ENCODE measurements around the gene GATAD2A.

GATAD2A gene

DNA sequence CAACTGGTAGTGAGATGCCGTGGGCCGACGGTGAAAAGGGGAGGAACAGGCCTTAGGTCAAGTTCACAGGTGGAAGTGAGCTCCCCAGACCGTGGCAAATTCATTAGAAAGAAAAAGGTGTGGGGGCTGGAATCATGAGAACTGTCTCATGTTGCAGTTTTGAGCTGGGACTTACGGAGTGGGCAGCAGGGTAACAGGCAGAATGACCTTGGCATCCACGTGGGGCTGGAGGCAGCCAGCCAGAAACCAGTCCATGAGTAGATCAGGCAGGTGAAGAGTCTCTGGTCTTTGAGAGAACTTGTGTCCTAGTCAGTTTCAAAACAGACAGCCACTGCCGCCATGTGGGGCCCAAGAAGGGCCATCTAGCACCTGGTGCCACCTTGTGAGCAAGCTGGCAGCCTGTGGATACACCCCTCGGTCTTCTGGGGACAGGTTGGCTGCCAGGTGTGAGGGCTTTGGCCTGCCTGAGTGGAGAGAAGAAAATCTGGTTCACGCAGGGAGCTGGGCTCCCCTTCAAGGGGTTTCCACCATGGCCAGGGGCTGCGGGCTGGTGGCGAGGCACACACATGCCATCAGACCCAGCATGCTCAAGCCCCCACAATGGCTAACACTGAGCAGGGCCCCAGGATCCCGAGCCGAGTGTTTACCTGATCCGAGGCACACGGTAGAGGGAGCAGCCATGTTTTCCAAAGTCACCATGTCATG is 86.0 kb downstream of the GATAD2A start:
- DNase-seq, result no peak

DNA sequence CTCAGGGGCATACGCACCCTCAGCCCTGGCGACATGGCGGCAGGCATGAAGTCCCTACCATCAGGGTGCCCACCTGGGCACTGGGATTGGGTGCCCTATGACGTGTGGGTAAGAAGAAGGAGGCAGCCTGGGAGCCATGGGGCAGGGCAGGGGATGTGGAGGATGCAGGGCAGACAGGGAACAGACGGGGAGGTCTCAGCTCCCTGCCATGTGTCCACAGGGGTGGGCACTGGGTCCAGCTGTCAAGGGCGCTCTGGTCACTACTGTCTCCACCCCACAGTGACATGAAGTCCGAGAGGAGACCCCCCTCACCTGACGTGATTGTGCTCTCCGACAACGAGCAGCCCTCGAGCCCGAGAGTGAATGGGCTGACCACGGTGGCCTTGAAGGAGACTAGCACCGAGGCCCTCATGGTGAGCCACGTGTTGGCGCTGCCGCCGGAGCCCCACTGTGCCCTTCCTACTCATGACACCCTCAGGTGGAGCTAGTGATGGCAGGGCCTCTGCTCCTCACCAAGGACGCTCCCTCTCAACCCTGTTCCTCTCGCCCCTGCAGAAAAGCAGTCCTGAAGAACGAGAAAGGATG is 86.6 kb downstream of the GATAD2A start:
- DNase-seq, result no peak

DNA sequence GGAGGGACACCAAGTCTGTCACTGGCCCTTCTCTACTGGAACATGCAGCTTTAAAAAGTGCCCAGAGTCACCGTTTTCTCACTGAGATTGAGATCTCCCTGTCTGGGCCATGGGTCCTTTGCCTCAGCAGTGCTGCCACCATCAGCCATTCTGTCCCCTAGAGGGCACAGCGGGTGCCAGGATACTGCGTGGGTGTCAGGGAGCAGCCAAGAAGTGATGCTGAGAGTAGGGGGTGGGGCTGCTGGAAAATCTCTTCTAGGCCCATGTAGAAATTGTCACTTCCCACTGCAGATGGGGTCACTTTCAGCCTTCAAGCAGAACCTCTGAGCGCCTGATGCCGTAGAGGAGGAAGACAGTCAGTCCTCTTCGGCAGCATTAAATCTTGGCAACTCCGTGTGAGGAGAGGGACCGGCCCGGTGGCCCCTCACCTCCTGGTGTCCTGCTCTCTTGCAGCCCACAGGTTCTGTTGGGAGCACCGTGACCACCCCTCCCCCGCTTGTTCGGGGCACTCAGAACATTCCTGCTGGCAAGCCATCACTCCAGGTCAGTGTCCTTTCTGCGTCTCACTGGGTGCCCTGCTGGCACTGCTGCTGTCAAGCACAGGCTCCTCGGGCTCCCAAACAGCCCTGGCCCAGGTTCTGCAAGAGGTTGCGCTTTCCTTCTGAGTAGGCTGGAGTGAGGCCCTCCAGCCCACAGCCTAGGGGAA is 88.5 kb downstream of the GATAD2A start:
- no peak for DNase-seq

DNA sequence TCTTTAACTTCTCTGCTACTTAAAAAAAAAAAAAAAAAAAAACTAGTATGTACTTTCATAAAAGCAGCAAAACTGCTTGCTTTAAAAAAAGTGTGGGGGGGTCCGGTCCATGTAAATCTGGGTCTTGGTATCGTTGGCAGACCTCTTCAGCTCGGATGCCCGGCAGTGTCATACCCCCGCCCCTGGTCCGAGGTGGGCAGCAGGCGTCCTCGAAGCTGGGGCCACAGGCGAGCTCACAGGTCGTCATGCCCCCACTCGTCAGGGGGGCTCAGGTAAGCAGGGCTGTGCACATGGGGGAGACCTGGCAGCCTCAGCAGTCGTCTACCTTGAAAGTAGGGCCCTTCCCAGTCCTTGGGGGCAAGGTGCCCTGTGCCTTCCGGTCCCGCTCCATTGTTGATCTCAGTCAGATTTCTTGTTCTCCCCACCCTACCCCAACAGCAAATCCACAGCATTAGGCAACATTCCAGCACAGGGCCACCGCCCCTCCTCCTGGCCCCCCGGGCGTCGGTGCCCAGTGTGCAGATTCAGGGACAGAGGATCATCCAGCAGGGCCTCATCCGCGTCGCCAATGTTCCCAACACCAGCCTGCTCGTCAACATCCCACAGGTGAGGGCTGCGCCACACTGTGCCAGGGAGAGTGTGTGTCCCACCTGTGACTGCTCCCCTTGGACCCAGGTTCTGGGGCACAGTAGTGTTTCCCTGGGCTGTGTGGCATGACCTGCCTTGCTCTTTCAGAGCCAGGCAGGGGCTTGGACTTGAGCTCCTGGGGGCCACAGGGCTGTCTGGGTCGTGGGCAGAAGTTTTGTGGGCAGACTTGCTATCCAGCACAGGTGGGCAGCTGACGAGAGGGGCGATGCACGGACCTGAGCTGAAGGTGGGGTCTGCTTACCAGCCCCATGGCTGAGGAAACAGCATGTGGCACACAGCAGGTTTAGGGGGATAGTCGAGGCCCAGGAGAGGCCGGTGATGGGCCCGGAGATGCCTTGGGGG is 90.4 kb downstream of the GATAD2A start:
- DNase-seq, result no peak

DNA sequence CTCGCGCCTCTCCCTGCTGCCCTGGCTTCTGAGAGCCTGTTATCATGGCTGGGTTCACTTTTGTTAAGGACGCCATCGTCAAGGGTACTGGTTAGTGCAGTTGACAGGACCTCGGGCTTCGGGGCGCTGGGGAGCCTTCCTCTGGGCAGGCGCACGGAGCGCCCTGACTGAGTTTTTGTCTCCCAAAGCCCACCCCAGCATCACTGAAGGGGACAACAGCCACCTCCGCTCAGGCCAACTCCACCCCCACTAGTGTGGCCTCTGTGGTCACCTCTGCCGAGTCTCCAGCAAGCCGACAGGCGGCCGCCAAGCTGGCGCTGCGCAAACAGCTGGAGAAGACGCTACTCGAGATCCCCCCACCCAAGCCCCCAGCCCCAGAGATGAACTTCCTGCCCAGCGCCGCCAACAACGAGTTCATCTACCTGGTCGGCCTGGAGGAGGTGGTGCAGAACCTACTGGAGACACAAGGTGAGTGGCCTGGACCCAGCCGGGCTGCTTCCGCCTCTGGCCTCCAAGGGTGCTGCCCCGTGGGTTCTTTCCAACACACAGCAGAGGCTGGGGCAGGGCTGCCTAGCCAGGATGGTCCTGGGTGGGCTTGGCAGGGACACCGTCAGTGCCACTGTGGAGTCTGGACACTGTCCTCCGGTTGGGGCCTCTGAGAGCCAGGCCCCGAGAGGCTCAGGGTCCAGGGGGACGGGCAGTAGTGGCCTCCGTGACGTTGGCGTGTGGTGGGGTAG is 92.9 kb downstream of the GATAD2A start:
- no peak for DNase-seq

DNA sequence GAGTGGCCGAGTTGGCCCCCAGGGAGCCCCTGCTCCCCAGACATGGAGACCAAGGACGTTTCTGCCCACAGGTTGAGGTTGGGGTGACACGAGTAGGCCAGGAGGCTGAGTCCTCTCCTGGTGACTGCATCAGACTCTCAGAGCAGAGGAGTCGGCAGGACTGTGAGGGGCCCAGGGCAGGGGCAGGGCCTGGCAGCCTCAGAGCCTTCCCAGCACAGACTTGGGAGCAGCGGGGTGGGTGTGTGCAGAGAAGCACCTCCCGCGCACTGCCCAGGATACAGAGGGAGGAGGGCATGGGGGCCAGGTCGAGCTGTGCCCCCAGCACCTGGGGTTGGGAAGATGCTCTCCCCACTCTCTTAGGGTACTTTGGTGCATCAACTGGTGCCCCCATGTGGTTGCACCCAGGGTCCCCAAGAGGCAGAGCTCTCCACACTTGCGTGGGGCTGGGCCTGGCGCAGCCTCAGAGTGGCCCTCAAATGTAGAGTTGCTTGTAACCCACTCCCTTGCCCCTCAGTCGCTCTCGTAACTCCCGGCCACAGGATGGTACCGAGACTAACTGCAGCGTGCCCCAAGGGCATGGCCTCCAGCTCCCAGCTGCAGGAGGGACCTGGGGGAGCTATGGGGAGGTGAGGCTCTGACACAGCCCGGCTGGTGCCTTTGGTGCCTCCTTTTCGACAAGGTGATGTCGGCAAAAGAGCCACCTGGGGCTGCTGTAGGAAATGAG is 94.0 kb downstream of the GATAD2A start:
- no peak for DNase-seq

DNA sequence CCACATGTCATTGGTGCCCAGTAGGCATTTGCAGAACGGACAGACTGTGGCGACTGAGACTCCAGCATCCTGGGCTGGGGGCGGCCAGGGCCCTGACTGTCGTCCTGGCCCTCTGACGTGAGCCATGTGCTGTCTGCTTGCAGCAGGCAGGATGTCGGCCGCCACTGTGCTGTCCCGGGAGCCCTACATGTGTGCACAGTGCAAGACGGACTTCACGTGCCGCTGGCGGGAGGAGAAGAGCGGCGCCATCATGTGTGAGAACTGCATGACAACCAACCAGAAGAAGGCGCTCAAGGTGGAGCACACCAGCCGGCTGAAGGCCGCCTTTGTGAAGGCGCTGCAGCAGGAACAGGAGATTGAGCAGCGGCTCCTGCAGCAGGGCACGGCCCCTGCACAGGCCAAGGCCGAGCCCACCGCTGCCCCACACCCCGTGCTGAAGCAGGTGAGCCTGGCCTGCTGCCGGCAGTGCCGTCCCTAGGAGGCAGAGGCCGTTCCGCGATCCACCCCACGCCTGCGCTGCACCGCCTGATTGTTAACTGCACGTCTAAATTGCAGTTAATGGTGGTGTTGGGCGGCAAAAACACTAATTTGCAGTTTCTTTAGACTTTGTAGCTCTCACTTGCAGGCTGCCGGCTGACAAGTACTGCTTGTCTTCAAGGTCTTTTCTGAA is 95.6 kb downstream of the GATAD2A start:
- DNase-seq, result no peak

DNA sequence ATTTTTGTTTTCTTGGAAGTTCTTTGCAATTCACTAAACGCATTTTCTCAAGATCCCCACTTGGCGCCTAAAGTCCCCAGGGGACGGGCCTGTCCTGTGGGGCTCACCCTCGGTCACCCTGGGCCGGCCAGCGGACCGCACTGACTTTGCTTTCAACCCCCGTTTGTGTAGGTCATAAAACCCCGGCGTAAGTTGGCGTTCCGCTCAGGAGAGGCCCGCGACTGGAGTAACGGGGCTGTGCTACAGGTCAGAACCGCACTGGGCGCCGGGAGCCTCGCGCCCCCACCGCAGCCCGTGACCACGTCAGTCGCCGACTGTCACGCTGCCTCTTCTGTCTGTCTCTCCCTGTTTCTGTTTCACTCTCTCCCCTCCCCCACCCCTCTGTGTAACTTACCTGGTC is 96.3 kb downstream of the GATAD2A start:
- no peak for DNase-seq

DNA sequence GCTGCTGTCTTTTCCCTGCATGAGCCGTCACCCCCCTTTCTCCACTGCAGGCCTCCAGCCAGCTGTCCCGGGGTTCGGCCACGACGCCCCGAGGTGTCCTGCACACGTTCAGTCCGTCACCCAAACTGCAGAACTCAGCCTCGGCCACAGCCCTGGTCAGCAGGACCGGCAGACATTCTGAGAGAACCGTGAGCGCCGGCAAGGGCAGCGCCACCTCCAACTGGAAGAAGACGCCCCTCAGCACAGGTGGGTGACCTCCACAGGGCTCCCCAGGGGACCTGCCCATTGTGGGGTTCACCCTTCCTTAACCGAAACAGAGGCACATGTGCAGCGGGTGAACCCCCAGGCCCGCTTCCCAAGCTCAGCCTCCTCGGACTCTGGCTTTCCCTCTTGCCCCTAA is 96.8 kb downstream of the GATAD2A start:
- no peak for DNase-seq

DNA sequence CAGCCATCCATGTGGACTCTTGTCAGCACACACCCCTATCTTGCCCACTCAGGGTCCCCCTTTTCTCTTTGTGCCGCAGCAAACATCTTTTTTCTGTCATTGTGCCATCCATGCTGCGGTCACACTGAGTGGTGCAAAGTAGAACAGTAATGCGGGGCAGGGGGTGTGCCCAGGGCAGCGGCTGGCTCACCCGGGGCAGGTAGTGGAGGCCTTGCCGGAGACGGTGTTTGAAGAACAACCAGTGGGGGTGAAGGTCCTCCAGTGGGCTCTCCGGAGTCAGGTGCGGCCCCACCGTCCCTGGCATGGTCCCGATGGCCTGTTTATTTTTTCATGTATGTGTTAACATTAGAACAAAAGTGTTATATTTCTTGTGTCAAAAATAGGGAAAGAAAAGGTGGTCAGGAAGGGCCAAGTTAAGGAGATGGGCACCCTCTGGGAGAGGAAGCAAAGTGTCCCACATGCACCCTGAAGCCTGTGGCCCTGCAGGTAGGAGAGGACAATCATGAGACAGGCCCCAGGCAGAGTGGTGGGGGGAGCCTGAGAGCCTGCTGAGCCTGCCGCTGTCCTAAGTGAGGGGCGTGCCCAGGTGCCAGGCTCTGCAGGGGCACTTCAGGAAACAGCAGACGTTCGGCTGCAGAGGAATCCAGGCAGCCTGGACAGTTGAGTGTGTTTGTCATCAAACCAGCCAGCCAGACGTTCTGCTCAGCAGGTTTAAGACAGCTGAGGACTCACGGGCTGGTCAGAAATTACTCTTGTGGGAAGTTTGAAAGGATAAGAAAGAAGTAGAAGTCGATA is 97.5 kb downstream of the GATAD2A start:
- DNase-seq, result no peak

DNA sequence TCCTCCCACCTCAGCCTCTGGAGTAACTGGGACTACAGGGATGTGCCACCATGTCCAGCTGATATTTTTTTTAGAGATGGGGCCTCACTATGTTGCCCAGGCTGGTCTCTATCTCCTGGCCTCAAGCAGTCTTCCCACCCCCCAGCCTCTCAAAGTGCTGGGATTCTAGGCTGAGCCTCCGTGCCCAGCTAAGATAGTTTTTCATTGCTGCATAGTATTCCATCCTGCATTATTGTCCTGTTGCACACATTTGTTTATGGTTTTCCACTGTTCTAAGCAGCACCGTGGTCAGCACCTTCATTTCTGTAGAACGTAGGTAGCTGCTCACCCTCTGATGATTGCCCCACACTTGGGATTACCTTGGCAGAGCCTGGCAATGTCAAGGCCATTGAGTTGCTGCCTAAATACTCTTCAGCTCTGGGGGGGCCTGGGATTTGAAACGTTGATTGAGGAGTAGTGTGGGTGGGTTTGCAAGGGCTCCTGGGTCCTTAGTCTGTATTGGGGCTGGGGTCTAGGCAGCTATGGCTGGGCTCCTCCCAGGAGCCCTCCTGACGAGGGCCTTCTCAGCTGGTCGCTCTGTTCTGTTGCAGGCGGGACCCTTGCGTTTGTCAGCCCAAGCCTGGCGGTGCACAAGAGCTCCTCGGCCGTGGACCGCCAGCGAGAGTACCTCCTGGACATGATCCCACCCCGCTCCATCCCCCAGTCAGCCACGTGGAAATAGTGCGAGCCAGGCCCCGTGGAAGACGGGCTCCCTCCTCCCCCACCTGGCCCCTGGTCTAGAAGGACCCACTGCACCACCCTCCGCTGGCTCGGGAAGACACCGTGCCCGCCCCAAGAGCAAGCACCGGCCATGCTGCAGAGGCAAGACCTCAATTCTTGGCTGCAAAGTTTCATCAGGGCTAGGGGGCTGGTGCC is 99.5 kb downstream of the GATAD2A start:
- DNase-seq, result no peak

DNA sequence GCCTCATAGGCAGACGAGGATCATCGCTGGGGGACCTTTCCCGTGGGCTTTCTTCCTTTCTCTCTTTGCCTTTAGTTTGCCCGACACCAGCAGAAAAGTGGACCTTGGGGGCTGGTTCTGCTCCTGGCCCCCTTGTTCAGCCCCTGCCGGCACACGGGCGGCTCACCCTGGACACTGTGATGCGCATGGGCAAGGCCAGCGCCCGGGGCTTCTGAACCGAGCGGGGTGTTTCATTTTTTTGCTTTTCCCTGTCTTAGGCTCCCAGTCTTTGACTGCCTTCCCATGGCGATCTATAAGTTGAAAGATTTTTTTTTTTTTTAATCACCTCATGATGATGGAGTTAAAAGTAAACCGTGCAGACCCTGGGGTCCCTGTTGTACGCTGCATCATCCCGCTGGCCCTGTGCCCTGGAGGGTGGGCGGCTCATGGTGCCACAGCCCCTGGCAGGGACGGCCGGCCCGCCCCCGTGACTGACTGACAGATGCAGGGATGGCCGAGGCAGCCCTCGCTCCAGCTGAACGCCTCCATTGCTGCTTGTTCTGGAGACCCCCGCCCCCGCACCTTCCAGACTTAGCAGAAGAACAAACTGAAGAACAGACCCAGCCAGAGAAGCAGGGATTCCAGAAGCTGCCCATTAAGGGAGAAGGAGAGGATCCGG is 100.3 kb downstream of the GATAD2A start:
- DNase-seq, result no peak

DNA sequence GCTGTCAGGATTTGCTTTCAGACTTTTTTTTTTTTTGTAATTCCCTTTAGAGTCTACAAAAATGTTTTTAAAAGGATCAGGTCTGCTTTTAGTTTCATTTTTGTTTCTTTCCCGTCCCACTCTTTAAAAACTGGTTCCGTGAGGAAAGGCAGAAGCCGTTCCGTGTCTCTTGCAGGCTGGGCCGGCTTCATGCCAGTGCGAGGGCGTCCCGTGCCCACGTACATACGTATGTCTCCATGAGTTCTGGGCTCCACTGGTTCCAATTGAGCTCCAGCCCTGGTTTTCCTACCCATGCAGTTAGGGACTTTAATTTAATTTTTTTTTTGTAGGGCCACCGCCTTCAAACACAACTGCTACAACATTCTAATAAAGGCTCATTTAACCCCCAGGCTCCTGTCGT is 101.1 kb downstream of the GATAD2A start:
- no peak for DNase-seq

DNA sequence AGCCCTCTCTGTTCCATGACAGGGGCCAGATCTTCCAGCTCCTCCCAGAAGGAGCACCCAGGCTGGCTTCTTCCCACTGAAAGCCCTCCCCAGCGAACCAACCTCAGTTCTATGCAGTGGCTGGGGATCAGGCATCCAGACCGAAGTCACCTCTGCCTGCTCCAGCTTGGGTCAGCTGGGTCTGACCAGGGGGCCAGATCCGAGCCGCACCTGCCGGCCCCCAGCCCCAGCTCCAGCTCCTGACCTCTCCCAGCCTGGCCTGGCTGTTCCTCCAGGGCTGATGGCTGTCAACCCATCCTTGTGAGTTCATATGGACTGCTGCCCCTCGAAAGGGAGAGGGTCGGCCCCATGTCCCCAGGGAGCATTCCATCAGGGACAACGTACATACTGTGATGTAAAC is 101.9 kb downstream of the GATAD2A start:
- DNase-seq, result no peak

DNA sequence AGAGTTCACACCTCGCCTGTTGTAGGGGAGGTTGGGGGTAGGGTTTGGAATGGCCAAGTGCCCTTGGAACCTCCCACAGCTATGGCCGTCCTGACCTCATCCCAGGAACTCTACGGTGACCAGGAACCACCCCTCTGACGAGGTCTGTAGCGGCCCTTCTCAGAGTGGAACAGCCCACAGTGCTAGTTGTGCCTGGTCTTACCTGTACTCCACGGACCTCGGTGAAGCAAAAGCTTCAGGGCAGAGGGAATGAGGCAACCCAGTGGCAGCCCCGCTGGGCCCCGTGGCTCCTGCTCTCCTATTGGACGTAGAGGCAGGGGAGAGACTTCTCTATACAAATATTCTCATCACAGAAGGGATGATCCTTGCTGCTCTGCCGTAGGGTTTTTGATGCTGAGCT is 102.7 kb downstream of the GATAD2A start:
- no peak for DNase-seq

DNA sequence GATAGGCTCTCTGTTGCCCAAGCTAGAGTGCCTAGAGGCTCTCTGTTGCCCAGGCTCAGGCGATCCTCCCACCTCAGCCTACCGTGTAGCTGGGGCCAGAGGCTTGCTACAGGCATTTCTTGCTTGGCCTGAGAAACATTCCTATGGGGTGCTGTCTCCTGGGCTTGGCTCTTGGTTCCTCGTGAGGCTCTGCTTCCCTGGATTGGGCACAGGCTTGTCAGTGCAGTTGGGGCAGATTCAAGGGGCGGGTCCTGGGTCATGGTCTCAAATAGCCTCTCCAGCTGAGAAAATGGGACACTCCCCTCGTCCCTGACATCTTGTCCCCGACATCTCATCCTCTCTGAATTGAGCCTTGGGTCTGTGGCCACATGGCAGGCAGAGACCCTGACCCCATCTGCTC is 105.0 kb downstream of the GATAD2A start:
- no peak for DNase-seq

DNA sequence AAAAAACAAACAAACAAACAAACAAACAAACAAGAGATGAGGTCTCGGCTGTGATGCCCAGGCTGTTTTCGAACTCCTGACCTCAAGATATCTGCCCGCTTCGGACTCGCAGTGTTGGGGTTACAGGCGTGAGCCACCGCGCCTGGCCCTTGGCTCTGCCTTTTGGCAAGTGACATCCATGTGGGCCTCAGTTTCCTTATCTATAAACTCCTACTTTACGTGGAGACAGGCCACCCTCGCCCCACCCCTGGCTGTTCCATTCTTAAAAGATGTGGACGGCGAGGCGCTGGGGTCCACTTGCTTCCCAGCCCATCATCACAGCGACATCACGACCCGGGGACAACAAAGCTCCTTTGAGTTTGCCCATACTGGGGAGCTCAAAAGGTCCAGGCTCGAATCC is 108.2 kb downstream of the GATAD2A start:
- no peak for DNase-seq

DNA sequence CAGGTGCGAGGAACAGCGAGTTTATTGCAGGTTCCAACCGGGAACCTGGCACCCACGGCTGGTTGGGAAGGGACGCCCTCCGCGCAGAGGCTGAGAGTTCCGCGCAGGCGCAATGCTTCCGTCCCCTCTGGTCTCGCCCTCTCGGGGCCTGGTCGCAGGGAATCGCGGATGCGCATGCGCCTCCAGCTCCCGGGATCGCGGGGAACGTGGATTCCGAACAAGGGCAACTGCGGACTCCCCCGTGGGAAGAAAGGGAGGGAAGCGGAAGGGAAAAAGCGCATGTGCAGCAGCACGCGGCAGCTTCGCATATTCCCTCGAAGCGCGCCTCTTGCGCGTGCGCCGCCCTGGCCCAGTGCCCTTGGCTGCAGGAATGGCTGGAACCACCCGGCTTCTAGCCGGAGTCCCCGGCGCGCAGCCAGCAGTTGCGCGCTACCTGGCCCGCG is 108.8 kb downstream of the GATAD2A start:
- no peak for DNase-seq

All from activated CD4-positive, alpha-beta T cell treated with anti-CD3 and anti-CD28 coated beads, Interleukin-2, amount 50 U/mL, for 4 hours (primary cell).